Measurements from ENCODE around the gene MKRN2. TPM values are rescaled to one million over a fixed set of nuclear protein-coding genes. Genes with fewer than 3 reads are reported as not detected.
A peak's percentile ranks its signal among the peaks of the same experiment; 100 is the strongest.
"Not testable (repeated sequence)": the region's sequence is repeated elsewhere in the genome, so short reads cannot be mapped to it uniquely, and the experiment has no call there.

Gene MKRN2
- total and polyA plus RNA-seq, 9 of the 15 experiments (the other 6 are each of a cell fraction or from before 2014, with no cell fraction given): 29.4 to 63.2 (median 42.9) TPM

DNA sequence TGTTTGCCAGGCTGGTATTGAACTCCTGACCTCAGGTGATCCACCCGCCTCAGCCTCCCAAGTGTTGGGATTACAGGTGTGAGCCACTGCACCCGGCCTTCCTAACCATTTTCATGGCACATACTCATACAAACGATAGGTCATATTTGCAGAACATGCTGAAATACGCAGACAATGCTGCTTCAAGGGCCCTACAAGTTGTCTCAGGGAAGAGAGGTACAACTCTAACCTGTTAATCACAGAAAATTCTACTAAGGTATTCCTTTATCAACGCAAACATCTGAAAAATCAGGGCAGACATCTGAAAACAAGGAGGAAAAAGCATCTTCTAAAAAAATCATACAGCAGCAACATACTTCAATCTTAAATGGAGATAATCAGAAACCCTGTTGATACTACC, 67.2 kb downstream of the MKRN2 start:
- Histone ChIP-seq H2AFZ (ENCODE audit: low read depth, low read length) (no peak overlapping the region), H3K9ac (ENCODE audit: insufficient read depth in 1 of 2, low read depth in 2 of 2, low read length in 2 of 2) (no peak overlapping the region), H3K27me3 (ENCODE audit: control insufficient read depth in 2 of 2, insufficient read depth in 2 of 2, low read length in 2 of 2) (no peaks in the 10 kb centered on the region), H3K9me1 (ENCODE audit: control insufficient read depth, insufficient read depth, low read length) (no peaks in the 10 kb centered on the region), H3K4me3 (no peak overlapping the region), H3K27ac (ENCODE audit: extremely low read depth, low read depth, low read length) (no peak overlapping the region), H3K4me1 (replicated peaks in 1 of 2; ENCODE audit: control insufficient read depth in 2 of 2, insufficient read depth in 2 of 2, low read length in 2 of 2) (peaks cover 28 to 42% of the 10 kb centered on the region in 2 experiments), H3K9me3 (replicated peaks; ENCODE audit: control insufficient read depth, insufficient read depth, low read depth, low read length) (no peaks in the 10 kb centered on the region), H3K4me2 (ENCODE audit: insufficient read depth, low read length) (no peak overlapping the region), H4K20me1 (replicated peaks; ENCODE audit: control insufficient read depth, insufficient read depth, low read length) (peaks cover 12% of the 10 kb centered on the region), H3K79me2 (ENCODE audit: control insufficient read depth, insufficient read depth, low read length) (peaks cover 95% of the 10 kb centered on the region), H3K36me3 (ENCODE audit: control insufficient read depth, insufficient read depth, low read length) (no peaks in the 10 kb centered on the region)
- DNase-seq (ENCODE audit: extremely low read depth in 1 of 4, low spot score in 3 of 4) (no peak), FAIRE-seq (no peak), ATAC-seq (no peak)
- 84% methylated on average over 5 of the region's 5 CpGs for WGBS (ENCODE audit: insufficient coverage, low coverage, missing lambda C conversion rate)
- TF ChIP-seq BRF1 (IDR thresholded peaks at IDR 0.05; ENCODE audit: borderline replicate concordance, extremely low read depth, insufficient read length): no peak
- no peak for TF ChIP-seq MYBL2 (IDR thresholded peaks at IDR 0.05; ENCODE audit: low read depth)
- TF ChIP-seq MYBL2 (CRISPR knock-in tag; IDR thresholded peaks at IDR 0.05; ENCODE audit: borderline replicate concordance): no peak
- no peak for TF ChIP-seq FIP1L1 (IDR thresholded peaks at IDR 0.05; ENCODE audit: low read depth, low read length, poor library complexity, severe bottlenecking)
- TF ChIP-seq ZKSCAN1 (IDR thresholded peaks at IDR 0.05; ENCODE audit: low read depth, low read length): no peak
- intact Hi-C loops (cut with micrococcal nuclease): no loop called here
- CTCF ChIA-PET (ENCODE audit: low intra/inter-chr PET ratio): no interaction called here
- in situ Hi-C loops (cut with MboI): no loop called here
- BruUV-seq (replicated peaks): no TSS peak
- POLR2A ChIA-PET: no interaction called here

DNA sequence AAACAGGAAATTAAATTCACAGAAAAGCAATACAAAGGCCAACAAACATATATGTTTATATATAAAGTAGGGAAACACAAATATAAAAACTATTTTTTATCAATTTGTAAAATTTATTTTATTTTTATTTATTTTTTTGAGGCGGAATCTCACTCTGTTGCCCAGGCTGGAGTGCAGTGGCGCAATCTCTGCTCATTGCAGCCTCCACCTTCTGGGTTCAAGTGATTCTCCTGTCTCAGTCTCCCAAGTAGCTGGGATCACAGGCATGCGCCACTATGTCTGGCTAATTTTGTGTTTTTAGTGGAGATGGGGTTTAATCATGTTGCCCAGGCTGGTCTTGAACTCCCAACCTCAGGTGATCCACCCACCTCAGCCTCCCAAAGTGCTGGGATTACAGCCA, 68.1 kb downstream of the MKRN2 start:
- not testable (repeated sequence) for ATAC-seq
- 88% methylated on average over 3 of the region's 3 CpGs for WGBS (ENCODE audit: insufficient coverage, low coverage, missing lambda C conversion rate)

More for the DNA sequence above, 68.1 kb downstream of the MKRN2 start:
- H3K27ac ChIP-seq (ENCODE audit: extremely low read depth, low read depth, low read length); H2AFZ ChIP-seq (ENCODE audit: low read depth, low read length); DNase-seq (ENCODE audit: extremely low read depth in 1 of 4, low spot score in 3 of 4); BruUV-seq (replicated peaks); H3K4me2 ChIP-seq (ENCODE audit: insufficient read depth, low read length); FAIRE-seq; in situ Hi-C loops (cut with MboI); H3K36me3 ChIP-seq (ENCODE audit: control insufficient read depth, insufficient read depth, low read length); H3K9me1 ChIP-seq (ENCODE audit: control insufficient read depth, insufficient read depth, low read length); H3K4me3 ChIP-seq; H3K27me3 ChIP-seq (ENCODE audit: control insufficient read depth in 2 of 2, insufficient read depth in 2 of 2, low read length in 2 of 2); H3K9me3 ChIP-seq (replicated peaks; ENCODE audit: control insufficient read depth, insufficient read depth, low read depth, low read length); TF ChIP-seq CEBPG (CRISPR knock-in tag; IDR thresholded peaks at IDR 0.05): not testable (repeated sequence)
- Histone ChIP-seq H3K79me2 (ENCODE audit: control insufficient read depth, insufficient read depth, low read length) (peaks cover 97% of the 10 kb centered on the region), H4K20me1 (replicated peaks; ENCODE audit: control insufficient read depth, insufficient read depth, low read length) (peaks cover 12% of the 10 kb centered on the region), H3K9ac (ENCODE audit: insufficient read depth in 1 of 2, low read depth in 2 of 2, low read length in 2 of 2) (peak overlapping the region in 1 of 2 experiments; percentile 2; a peak in 1 of 4 replicates), H3K4me1 (replicated peaks in 1 of 2; ENCODE audit: control insufficient read depth in 2 of 2, insufficient read depth in 2 of 2, low read length in 2 of 2) (peaks cover 33 to 49% of the 10 kb centered on the region in 2 experiments)
- TF ChIP-seq CEBPG (tag; conservative IDR thresholded peaks at IDR 0.05 in 1 of 2, IDR thresholded peaks at IDR 0.05 in 1 of 2): peak in 1 of 2 experiments; percentile 22; a peak in 1 of 4 replicates
- TF ChIP-seq CEBPB (tag; IDR thresholded peaks at IDR 0.05): peak; percentile 50
- TF ChIP-seq RBM25 (IDR thresholded peaks at IDR 0.05; ENCODE audit: low read depth, low read length, severe bottlenecking): peak; percentile 26
- peak; percentile 87 for TF ChIP-seq ZNF121 (CRISPR knock-in tag; conservative IDR thresholded peaks at IDR 0.05)
- POLR2A ChIA-PET: interaction anchor here (0.8 kb wide), 1 partner anchor 9 kb away, joined by 3 read pairs; no protein-coding TSS in a partner anchor
- intact Hi-C loops (cut with micrococcal nuclease): loop anchor here (5.0 kb wide), 1 partner anchor 37 kb away; the partner anchor contains the start of gene RAF1
- CTCF ChIA-PET (ENCODE audit: low intra/inter-chr PET ratio): interaction anchor here (0.6 kb wide), 1 partner anchor 29 kb away, joined by 3 read pairs; no protein-coding TSS in a partner anchor
